ENCODE results near the gene PDGFC.

PDGFC gene, protein sequence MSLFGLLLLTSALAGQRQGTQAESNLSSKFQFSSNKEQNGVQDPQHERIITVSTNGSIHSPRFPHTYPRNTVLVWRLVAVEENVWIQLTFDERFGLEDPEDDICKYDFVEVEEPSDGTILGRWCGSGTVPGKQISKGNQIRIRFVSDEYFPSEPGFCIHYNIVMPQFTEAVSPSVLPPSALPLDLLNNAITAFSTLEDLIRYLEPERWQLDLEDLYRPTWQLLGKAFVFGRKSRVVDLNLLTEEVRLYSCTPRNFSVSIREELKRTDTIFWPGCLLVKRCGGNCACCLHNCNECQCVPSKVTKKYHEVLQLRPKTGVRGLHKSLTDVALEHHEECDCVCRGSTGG

DNA sequence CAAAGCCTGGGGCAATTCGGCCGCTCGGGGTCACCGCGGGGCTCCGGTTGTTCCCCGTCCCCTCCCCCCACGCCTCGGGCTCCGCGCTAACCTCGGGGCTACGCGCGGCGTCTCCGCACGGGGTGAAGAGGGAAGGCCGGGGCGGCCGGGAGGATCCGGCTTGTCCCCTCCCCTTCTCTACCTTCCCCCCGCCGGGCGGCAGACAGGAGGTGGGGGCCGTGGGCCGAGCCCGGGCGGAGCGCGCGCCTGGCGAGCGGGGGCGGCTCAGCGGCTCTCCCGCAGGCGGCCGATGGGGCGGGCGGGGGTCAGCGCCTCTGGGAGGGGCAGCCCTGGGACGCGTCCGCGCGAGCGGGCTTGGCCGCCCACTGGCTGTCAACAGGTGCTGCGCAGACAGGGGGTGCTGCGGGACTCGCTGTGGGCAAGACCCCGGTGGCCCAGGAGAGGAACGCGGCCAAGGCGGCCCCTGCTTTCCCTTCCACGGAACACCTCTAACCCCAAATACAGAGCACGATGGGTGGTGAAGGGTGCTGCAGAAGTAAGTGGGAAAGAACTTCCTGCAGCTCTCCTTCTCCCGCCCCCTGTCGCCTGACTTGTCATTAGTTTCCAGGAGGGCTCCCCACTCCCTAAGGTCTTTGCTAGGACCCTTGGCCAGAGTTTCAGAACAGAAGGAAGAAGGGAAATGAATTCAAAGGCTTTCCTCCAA is at the start of gene PDGFC:
Gene PDGFC (minus strand): TSS at position 124 of the 703 bp plus-strand sequence. CDS start 896 bp downstream, outside the sequence.
- no peak for DNase-seq (ENCODE audit: low read depth in 2 of 2)

DNA sequence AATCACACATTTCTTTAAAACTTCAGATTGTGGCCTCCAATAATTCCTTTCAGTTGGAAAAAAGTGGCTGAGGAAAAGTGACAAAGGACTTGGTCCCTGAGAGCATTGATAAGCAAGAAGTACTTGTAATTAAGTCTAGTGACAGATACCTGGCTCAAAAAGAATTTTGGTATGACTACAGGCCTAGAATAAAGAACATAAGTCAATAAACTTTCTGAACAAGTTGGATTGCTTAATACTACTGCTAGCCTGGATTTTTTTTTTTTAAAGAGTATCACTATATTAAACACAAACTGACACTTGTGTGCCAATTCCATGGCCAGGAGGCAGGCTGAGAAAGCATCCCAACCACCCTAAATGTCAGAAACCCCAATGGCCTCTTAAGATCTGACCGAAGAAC is 49.3 kb upstream of the PDGFC start:
- no peak for DNase-seq (ENCODE audit: low read depth in 2 of 2)

DNA sequence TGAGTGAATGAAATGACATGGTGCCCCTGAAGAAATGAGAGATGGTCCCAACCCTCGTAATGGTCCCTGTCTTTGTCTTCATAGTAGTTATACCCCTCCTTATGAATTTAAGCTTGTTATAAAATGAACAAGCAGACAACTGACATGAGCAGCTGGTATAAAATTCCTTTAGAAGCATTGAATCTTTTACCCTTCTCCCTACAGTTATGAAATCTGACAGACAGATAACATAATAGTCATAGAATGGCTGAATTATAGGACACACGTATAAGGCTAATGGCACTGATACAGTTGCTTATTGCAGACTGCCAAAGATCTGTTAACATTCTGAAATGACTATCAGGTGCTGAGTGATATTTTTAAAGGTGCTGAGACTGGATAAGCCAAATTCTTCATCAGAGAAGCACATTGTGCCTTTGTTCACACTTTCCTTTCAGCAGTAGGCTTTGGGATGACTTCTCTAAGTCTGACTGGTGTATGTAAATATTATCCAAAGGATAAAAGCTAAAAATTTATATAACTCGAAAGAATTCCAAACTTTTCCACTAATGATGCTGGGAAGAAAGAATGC is 47.4 kb upstream of the PDGFC start:
- DNase-seq (ENCODE audit: low read depth in 2 of 2): no peak

DNA sequence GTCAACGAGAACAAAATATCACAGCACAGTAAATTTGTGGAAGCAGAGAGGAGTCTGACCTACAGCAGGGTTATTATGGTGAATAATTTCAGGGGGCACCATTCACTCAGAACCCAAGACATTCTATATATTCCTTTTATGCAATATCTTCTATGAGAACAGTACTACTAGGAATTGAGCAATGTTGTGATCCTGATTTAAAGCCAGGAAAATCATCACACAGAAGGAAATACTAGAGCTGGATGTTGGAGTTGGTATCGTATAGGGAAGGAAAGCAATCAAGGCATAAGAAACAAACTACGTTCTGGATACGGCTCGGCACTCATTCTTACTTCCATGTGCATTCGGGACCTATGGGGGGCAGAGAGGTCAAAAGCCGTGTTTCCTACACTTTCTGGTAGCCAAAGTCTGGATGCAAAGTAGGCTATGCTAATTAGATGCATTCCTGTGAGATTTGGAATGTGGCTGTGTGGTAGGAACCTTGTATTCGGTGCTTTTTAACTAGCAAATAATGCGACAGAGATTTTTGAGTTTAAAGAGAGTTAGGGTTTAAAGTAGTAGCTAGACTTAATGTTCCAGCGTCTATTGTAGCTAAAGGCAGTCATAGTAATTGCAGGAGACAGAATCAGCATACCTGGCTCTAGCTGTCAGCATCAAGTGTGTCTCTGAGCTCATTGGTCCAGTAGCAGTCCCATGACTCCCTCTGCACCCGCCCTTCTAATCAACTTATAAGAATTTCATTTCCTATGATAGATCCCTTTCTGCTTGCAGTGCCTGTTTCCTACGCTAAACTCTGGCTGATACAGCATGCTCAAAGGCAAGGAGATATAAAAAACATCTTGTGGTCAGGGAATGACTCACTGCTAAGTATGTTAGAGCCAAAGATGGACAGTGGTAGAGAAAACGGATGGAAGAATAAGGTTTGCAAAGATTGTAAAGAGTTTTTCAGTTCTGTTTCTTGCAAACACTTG is 43.3 kb upstream of the PDGFC start:
- DNase-seq (ENCODE audit: low read depth in 2 of 2): no peak

DNA sequence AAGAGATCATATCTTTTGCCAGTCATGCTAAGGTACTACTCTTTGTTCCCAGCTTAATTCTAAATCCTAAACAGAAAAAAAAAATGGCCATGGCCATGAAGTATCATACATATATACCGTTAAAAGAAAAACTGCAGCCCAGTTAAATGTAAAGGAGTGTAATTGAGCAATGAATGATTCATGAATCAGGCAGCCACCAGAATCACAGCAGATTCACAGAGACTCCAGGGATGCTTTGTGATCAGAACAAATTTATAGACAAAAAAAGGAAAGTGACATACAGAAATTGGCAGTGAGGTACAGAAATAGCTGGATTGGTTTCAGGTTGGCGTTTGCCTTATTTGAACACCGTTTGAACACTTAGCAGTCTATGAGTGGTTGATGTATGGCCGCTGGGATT is 42.1 kb upstream of the PDGFC start:
- DNase-seq (ENCODE audit: low read depth in 2 of 2): no peak

DNA sequence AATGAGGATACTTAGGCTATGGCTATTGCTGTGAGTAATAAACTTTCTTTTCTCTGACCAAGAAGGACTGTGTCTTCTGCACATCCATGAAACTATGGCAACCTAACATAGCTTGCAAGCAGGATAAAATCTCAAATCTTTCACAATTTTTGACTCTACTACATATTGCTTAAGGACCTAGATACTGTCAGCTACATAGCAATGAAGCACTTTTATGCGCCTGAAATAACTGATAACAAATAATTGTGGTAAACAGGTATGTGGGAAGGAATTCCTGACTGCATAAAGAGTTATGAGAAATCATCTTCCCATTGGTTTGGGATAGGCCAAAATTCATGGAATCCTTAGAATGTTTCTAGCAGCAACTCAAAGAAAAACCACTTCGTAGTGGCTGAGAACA is 41.2 kb upstream of the PDGFC start:
- no peak for DNase-seq (ENCODE audit: low read depth in 2 of 2)

DNA sequence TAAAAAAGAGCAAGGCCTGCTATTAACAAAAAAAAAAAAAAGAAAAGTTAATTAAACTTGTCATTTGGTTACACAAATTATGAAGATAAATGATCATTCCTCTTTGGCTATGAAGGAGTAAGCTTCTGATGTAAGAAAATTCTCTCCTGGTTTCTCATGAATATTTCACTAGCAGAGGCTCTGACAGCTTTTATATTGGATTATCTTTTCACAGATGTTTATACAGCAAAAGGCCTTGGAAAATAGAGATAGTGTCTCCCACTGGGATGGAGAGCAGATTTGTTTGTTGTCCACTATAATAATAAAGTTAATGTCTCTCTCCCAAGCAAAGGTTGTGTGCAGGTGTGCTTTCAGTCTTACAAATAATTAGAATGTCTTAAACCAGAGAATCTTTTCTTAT is 40.7 kb upstream of the PDGFC start:
- DNase-seq (ENCODE audit: low read depth in 2 of 2): no peak

DNA sequence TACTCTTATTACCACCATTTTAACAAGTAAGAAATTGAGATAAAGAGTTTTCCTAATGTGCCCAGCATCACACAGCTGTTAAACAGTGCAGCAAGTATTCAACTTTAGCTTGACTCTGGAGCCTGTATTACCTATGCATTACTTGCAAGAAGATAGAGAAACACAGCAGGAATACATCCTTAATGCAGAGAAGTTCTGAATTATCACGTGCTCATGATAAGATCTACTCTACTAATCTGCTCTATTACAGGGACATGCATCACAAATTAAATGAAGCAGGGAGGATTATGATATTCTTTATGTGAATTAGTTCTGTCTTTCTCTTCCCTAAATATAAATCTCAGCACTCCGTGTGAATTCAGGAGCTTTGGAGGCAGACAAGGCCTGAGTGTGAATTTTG is 39.0 kb upstream of the PDGFC start:
- DNase-seq (ENCODE audit: low read depth in 2 of 2): no peak

DNA sequence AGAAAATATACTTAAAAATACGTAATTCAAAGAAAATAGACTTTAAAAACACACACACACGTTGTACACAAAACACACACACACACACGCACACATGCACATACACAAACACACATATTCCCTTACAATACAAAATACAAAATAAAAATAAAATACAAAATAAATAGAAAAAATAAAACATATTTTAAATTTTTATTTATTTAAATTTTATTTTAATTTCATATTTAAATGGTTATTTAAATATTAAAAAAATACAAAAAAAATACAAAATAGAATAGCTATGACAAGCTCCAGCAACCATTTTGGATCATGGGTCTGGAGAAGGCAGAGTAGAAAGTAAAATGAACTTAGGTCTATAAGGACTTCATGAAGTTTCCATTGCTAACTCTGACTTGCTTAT is 34.2 kb upstream of the PDGFC start:
- no peak for DNase-seq (ENCODE audit: low read depth in 2 of 2)

DNA sequence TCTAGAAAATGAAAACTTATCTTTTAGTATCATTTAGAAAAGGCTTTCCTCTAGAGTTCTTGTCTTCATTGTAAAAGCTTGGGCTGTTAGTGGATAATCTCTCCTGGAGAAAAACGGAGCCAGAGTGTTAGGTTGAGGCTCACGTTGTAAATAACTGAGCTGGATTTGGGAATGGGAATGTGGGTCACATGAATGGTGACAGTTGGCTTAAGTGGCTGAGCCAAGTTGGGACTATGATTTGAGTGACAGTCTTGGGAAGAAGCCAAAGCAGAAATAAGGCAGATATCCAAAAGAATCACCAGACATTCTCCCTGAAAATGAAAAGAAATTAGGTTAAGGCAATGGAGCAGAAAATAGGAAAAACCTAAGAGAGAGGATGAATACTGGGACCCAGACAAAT is 33.6 kb upstream of the PDGFC start:
- DNase-seq (ENCODE audit: low read depth in 2 of 2): no peak

DNA sequence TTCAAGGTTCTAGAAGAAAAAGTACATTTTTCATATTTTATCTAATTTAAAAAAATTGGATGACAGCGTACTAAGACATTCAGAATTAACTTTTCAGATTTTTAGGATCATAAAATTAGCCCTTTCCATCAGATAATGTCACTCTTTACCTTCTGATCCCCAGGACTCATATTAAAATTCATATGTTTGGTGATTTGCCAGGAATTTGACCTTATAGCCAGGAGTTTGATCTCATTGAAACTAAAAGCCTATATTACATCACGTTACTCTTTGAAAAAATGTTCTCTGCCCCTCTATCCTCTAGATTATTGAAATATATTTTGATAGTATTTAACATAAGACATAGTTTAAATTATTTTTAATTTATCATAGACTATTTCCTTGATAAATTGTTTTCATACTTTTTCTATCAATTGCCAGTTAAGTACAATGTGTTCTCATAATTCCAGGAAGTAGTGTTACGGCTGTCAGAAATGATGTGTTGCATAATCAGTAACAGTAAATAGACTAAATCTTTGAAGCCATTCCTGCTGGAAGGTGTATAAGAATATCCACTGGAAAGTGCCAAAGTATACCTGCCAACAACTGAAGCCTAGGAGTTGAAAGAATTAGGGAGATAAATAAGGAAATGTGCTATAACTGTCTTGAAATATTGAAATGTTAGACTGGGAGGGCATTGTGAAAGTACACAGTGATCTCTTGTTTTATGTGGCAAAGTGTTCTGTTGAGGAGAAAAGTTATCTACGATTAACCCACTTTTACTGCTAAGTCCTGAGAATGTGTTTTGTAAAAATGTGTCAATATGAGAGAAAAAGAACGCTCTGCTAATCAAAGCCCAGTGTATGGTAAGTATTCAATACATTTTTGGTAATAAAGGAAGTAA is 32.9 kb upstream of the PDGFC start:
- no peak for DNase-seq (ENCODE audit: low read depth in 2 of 2)

DNA sequence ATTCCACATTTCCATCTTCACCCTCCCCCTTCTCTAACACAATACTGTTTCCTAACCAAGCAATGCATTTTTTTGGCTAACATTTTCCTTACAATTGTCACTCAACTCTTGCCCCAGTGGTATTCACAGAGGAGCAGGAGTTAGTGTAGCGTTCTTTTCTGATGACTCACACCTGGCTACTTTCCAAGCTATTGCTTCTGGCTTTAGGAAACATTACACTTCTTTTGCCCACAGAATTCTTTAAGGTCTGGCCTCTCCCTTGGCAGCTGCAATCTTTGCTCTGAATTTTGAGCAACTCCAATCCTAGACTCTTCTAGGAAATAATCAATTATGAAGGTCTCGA is 27.5 kb upstream of the PDGFC start:
- DNase-seq (ENCODE audit: low read depth in 2 of 2): no peak

DNA sequence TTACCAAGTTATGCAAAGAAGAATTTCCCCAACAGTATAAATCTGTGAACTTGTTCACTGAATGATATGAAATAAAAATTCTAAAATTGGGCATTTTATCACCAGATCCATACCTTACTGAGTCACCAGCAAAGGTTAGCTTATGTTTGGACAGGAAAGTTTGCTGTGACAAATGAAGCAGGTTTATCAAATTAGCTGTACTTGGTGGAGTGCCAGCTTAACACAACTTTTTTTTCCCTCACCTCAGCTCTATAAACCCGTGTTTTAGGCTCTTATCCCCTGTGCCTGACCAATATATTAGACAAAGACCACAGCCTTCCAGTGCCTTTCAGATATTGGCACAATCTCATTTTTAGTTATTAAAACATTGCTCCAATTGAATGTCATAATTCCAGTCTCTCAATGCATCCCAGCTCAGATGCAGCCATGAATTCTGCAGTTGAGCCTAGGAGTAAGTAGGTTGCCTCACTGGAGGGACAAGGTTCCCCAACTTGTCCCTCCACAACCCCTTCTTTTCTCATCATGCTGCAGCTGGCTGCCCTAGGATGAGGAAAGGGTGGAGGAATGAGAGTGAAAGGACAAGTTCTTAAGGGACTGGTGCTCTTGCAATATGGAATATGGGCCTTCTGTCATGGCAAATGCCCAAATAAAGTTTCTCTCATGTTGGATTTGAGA is 27.0 kb upstream of the PDGFC start:
- DNase-seq (ENCODE audit: low read depth in 2 of 2): no peak

DNA sequence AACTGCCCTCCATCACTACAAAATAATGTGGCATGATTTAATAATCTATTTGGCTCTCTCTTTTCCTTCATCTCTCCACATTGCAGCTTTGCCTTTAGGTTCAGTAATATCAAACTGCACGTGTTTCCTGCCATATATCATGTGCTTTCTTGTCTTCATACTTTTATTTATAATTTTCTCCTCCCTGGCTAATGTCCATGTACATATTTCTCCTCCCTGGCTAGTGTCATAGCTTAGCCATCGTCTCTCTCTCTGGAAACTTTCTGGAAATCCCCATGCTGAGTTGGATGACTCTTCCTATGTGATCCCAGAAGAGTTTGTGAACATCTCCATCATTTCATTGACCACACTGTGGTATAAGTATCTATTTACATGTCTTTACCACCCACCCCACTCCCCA is 21.3 kb upstream of the PDGFC start:
- DNase-seq (ENCODE audit: low read depth in 2 of 2): no peak

DNA sequence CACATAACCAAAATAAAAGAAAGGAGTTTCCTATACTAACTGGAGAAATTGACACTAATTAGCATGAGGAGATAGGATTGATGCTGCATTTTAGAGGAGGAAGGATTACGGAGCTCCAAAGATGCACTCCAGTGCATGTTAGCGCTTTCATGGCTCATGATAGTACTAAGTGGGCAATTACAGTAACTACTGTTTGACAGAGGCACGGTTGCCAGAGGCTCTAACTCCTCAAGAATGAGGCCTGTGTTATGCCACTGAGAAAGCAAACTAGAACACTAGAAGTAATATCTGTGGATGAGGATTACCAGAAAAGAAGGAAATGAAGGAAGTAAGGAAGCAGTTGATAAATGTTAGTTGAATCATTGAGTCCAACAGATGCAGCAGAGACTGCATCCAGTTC is 19.6 kb upstream of the PDGFC start:
- no peak for DNase-seq (ENCODE audit: low read depth in 2 of 2)

DNA sequence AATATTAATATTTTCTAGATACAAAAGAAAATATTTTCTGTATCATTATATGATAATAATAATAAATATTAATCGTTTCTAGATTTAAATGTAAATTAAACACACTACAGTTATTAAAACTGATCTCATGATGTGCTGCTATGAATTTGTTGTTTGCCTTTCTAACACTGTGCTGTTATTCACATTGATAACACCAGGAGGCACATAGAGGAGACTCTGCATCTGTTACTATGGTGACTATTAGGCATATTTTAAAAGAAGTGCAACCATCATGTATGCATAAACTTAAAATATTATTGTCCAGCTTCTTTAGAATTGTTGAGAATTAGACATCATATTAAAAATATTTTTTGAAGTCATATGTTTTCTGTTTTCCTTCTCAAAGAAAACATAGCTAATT is 11.8 kb upstream of the PDGFC start:
- DNase-seq (ENCODE audit: low read depth in 2 of 2): no peak

DNA sequence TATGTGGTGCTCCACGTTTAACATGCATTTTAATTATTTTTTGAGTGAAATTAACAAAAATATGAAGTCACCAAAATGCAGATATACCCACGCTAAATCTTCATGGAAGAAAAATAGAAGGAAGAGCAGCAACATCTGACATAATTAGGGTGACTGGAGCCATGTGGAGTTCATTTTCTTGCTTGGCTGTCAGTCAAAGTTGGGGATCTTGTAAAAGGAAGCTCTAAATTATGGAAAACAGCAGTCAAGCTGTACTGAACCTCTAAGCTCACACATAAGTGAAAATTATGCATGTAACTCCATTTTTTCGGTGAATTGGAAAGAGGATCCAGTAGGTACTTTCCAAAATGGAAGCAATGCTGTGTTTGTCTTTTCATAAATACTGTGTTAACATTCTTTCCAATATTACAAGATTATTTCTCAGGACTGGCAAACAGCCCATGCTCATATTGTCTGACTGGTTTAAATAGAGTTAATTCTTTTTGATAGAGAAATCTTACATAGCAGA is 9.7 kb upstream of the PDGFC start:
- no peak for DNase-seq (ENCODE audit: low read depth in 2 of 2)

DNA sequence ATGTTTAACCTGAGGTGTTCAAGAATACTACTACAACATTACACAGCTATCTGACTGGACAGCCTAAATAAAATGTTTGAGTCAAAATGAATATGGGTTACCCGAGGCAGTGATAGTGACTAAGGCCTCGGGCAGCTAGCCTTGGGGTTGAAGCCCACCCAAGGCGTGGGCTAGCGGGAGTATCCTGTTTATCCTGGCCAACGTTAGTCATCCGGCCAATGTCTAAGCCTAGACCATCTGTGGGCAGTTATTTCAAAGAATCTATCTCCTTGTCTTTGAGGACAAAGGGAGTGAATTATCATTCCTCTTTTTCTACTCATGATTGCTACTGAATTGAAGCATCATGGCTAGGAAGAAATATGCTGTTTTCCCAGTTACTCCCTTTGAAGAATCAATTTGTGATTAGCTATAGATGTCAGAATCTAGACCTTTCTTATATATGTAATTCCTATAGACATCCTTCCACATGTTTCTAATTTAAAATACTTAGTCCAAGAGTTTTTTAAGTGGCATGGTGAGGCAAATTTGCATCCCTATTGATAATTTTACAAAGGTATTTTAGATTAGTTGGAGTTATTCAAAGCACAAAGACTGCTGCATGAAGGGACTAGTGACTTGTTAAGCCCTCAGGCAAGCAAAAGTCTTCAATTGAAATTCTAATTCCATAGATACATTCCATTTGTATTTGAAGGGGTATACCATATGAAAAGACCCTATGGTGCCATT is 6.0 kb upstream of the PDGFC start:
- no peak for DNase-seq (ENCODE audit: low read depth in 2 of 2)

DNA sequence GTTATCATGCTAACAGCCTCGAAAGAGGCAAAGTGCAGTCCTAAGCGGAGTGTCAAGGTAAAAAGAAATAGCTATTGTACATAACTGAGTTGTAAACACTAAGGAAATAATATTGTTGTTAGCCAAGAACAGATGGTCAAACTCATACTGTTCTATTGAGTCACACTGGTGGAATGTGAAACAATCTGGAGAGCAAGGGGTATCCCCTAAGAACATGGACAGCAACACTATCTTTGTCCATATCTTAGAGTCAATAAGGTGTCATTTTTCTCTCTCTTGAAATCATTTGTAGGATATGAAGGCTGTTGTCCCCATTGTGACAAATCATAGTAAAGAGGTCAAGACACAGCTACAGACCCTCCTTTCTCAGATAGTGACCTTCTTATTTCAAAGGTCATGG is 4.5 kb upstream of the PDGFC start:
- no peak for DNase-seq (ENCODE audit: low read depth in 2 of 2)

DNA sequence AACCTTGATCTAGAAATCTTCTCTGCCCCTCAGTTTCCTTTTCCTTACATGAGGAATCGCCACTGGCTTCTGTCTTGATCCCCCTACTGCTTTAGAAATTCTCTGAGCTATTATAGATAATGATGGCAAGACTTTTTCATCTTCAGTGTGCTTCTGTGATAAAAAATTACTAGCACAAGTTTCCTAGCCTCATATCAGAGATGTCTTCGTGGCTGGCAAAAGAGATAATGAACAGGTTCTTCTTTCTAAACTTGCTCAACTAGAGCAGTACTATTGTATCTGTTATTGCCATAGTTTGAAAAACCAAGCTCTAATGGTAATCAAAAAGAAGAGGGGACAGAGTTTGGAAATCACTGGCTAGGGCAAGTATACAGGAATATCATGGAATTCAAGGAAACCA is 4.1 kb upstream of the PDGFC start:
- no peak for DNase-seq (ENCODE audit: low read depth in 2 of 2)

Data from stimulated activated CD8-positive, alpha-beta memory T cell treated with anti-CD3 and anti-CD28 coated beads, Interleukin-7, amount 100 ng/mL, for 4 hours (primary cell).